ENCODE results near the gene MEIS1.

DNA sequence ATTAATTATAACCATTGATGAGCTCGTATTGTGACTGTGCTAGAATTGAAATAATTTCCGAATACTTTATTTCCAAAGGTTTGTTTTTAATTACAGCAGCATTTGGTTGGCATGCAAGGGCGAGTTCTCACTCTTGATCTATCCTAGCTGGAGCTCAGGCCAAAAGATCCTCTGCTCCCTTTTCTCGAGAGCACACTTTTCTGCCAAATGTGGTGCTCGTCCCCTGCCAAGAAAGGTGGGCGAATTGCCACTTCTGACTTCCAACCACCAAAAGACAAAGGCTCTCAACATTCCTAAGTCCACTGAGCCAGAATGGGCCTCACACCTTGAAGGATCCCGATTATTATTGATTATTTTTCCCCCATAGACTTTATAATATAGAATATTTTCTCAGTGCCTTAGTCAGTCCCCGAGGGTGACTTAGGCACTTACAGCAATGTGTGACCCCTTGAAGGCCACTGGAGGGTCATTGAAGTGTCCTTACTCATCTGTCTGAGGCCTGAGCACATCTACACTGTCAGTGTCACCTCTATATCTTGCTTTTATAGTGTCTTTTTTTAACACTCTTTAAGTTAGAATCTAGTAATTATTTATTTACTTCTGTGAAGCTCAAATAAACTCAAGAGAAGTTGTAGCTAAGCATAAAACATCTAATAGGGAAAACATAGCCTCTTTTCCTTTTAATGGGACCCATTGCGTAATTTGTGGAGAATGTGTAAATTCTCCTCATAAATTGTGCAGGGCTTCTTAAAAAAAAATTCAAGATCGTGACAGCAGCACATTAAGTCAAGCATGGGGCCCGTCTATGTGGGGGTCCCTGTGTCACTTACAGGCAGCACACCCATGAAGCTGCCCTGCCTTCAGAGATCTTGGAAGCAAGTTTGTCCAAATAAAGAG is 98.3 kb downstream of the MEIS1 start:
- TF ChIP-seq EZH2phosphoT487 (IDR thresholded peaks at IDR 0.05; ENCODE audit: insufficient read depth, low read depth) (no peak), EZH2 (IDR thresholded peaks at IDR 0.05; ENCODE audit: insufficient read depth, poor library complexity, severe bottlenecking) (no peak)

Data from GM23248 (cell line).